CD14-positive monocyte (primary cell): ENCODE data around the gene ELFN1. TPM values are rescaled to one million over a fixed set of nuclear protein-coding genes. Genes with fewer than 3 reads are reported as not detected.

Experiments
- DNase-seq, 3 donors: peaks; one replicate each; pipeline ENCODE4 v3.0.0-alpha.2; 2011 to 2022
- H2AFZ ChIP-seq: 2 replicates; pipeline ENCODE4 v1.6.0; 2012; ENCODE audit warnings: mild to moderate bottlenecking, low read depth, low read length, inconsistent platforms; ENCODE audit not compliant: insufficient read depth, poor library complexity, severe bottlenecking
- H3K27ac ChIP-seq, 2 donors: 1 replicate in 1 of 2; 2 replicates in 1 of 2; pipeline ENCODE4 v1.5.1; 2012 to 2013; ENCODE audit warnings: low read length in 2 of 2, control low read depth in 1 of 2, inconsistent platforms in 1 of 2, low read depth in 1 of 2, mild to moderate bottlenecking in 1 of 2
- H3K27me3 ChIP-seq, 2 donors: one replicate each; pipeline versions ENCODE4 v1.6.0 to v1.6.1; 2011 to 2013; ENCODE audit warnings: low read length in 2 of 2; ENCODE audit not compliant: control insufficient read depth in 2 of 2, insufficient read depth in 2 of 2
- H3K36me3 ChIP-seq, 2 donors: replicated peaks in 1 of 2; 1 replicate in 1 of 2; 2 replicates in 1 of 2; pipeline versions ENCODE4 v1.5.1 to v1.6.1; 2012 to 2013; ENCODE audit warnings: low read length in 2 of 2, control low read depth in 1 of 2, inconsistent platforms in 1 of 2, mild to moderate bottlenecking in 1 of 2; ENCODE audit not compliant: insufficient read depth in 2 of 2, control insufficient read depth in 1 of 2
- H3K4me1 ChIP-seq, 2 donors: 1 replicate in 1 of 2; 2 replicates in 1 of 2; pipeline versions ENCODE4 v1.5.1 to v1.6.1; 2012 to 2013; ENCODE audit warnings: low read length in 2 of 2, control low read depth in 1 of 2, inconsistent platforms in 1 of 2, mild to moderate bottlenecking in 1 of 2, moderate library complexity in 1 of 2; ENCODE audit not compliant: insufficient read depth in 2 of 2, control insufficient read depth in 1 of 2
- H3K4me2 ChIP-seq: replicated peaks from 2 replicates; pipeline ENCODE3; 2012; ENCODE audit warnings: low read length, moderate library complexity, mild to moderate bottlenecking; ENCODE audit not compliant: poor library complexity, severe bottlenecking; ENCODE audit errors: extremely low read depth
- H3K4me3 ChIP-seq, 3 experiments: fragments of 200-600 bp in 1 of 3; sonication (generic) in 1 of 3; replicated peaks in 1 of 3; 1 replicate in 2 of 3; 2 replicates in 1 of 3; pipeline ENCODE4 v1.5.1; 2011 to 2013; ENCODE audit warnings: low read length in 3 of 3, mild to moderate bottlenecking in 3 of 3, control low read depth in 2 of 3, low read depth in 2 of 3, inconsistent platforms in 1 of 3, moderate library complexity in 1 of 3
- H3K79me2 ChIP-seq: 2 replicates; pipeline ENCODE4 v1.6.0; 2012; ENCODE audit warnings: mild to moderate bottlenecking, control low read depth, inconsistent platforms, low read length, moderate library complexity; ENCODE audit not compliant: insufficient read depth
- H3K9ac ChIP-seq: 2 replicates; pipeline ENCODE4 v1.6.0; 2017; ENCODE audit warnings: low read length, mild to moderate bottlenecking; ENCODE audit not compliant: insufficient read depth, poor library complexity, severe bottlenecking
- H3K9me3 ChIP-seq, 2 donors: replicated peaks in 1 of 2; 1 replicate in 1 of 2; 2 replicates in 1 of 2; pipeline versions ENCODE4 v1.5.1 to v1.6.1; 2012 to 2013; ENCODE audit warnings: low read length in 2 of 2, control low read depth in 1 of 2; ENCODE audit not compliant: control insufficient read depth in 1 of 2, insufficient read depth in 1 of 2
- H4K20me1 ChIP-seq: 2 replicates; pipeline ENCODE4 v1.6.0; 2012; ENCODE audit warnings: mild to moderate bottlenecking, low read length, control low read depth, moderate library complexity; ENCODE audit not compliant: insufficient read depth
- H3K27ac Mint-ChIP-seq, 7 donors: one replicate each; pipeline ENCODE4 v1.8.0; 2020; ENCODE audit warnings: mild to moderate bottlenecking in 7 of 7, mixed read lengths in 7 of 7, moderate library complexity in 6 of 7, inconsistent platforms in 2 of 7
- H3K27me3 Mint-ChIP-seq, 3 donors: one replicate each; pipeline ENCODE4 v1.8.0; 2021 to 2022; ENCODE audit warnings: low read depth in 3 of 3, mild to moderate bottlenecking in 3 of 3, mixed read lengths in 3 of 3, moderate library complexity in 3 of 3, inconsistent platforms in 1 of 3
- H3K36me3 Mint-ChIP-seq, 2 donors: one replicate each; pipeline ENCODE4 v1.8.0; 2020; ENCODE audit warnings: mixed read lengths in 2 of 2, inconsistent platforms in 1 of 2, mild to moderate bottlenecking in 1 of 2
- H3K4me1 Mint-ChIP-seq: one replicate; pipeline ENCODE4 v1.8.0; 2020; ENCODE audit warnings: mild to moderate bottlenecking, mixed read lengths
- H3K4me3 Mint-ChIP-seq, 2 donors: one replicate each; pipeline ENCODE4 v1.8.0; 2020; ENCODE audit warnings: mild to moderate bottlenecking in 2 of 2, mixed read lengths in 2 of 2, moderate library complexity in 1 of 2
- H3K9me3 Mint-ChIP-seq, 7 donors: one replicate each; pipeline ENCODE4 v1.8.0; 2020 to 2022; ENCODE audit warnings: mixed read lengths in 7 of 7, mild to moderate bottlenecking in 6 of 7, moderate library complexity in 6 of 7, inconsistent platforms in 2 of 7
- WGBS: methylation state at CpG from one replicate; pipeline ENCODE4 v1.1.5; 2013; ENCODE audit warnings: missing lambda C conversion rate; ENCODE audit not compliant: insufficient coverage; 5-methylcytosine and 5-hydroxymethylcytosine counted together
- intact Hi-C, 2 donors: fragments of 100-400 bp; cut with micrococcal nuclease; formaldehyde crosslinking; loops; one replicate each; pipeline versions ENCODE4 v1.15.0 to v1.15.1; 2023
- polyA plus RNA-seq, 3 donors: library from polyadenylated mRNA; depleted of rRNA in 1 of 3; unstranded in 2 of 3; stranded (reverse) in 1 of 3; fragments of 300-500 nt in 2 of 3; fragments of >200 nt in 1 of 3; fragmentation: Illumina TruSeq in 2 of 3; gene quantifications; 1 replicate in 2 of 3; 2 replicates in 1 of 3; pipeline ENCODE4 v1.2.3, GENCODE V29; 2012 to 2021
- TF ChIP-seq, protein P1 (sequence below): fragments of 200-600 bp; IDR thresholded peaks from one replicate; pipeline ENCODE4 v1.8.0; 2022; ENCODE audit warnings: antibody characterized with exemption, mild to moderate bottlenecking

ELFN1 gene
- polyA plus RNA-seq, 3 donors, result not detected

DNA sequence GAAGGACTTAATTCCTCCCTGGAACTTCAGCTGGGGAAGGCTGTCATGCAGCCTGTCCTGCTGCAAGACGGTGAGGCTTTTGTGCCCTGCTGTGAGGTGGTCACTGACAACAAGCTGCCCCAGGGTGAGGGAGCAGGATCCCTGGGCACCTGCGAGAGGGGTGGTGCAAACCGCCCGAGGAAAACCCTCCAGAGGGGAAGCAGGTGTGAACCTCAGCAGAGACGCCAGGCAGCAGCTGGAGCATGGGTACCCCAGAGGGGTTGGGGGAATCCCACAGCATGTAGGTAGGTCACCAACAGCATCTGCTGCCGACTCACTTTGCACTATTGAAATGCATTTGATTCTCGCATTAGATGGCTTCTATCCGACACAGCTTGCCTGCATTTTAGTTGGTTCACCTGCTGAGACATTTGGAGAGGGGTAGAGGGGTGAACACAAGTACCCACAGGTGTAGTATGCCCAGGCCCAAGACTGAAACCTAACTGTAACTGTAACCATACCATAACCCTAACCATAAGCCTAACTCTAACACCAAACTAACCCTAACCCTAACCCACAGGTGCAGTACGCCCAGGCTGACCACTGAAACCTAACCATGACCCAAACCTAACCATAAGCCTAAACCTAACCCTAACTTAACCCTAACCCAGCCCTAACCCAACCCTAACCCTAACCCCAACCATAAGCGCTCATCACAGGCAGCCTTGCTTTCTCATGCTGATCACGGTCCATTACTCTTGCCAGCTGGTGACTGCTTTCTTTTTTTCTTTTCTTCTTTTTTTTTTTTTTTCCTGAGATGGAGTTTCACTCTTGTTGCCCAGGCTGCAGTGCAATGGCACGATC lies 85.9 kb downstream of the ELFN1 start:
- no peak overlapping the region for H3K4me3 Mint-ChIP-seq
- intact Hi-C loops, result no loop called here
- H4K20me1 ChIP-seq, result no peaks in the 10 kb centered on the region
- peaks cover 8% of the 10 kb centered on the region for H3K4me1 Mint-ChIP-seq
- H3K79me2 ChIP-seq, result no peaks in the 10 kb centered on the region
- WGBS, result 96% methylated on average over 12 of the region's 12 CpGs
- no peaks in the 10 kb centered on the region for H3K36me3 Mint-ChIP-seq
- H3K4me1 ChIP-seq, result peaks cover 0 to 4% of the 10 kb centered on the region in 2 donors
- H3K27me3 Mint-ChIP-seq, result peaks cover 2 to 12% (median 8%) of the 10 kb centered on the region in 3 donors
- no peak overlapping the region for H3K4me2 ChIP-seq
- H3K27me3 ChIP-seq, result no peaks in the 10 kb centered on the region
- H3K27ac ChIP-seq, result no peak overlapping the region
- H2AFZ ChIP-seq, result no peak overlapping the region
- H3K27ac Mint-ChIP-seq, result no peak overlapping the region
- no peaks in the 10 kb centered on the region for H3K9me3 ChIP-seq
- H3K9ac ChIP-seq, result no peak overlapping the region
- peaks cover 0 to 5% (median 2%) of the 10 kb centered on the region in 7 donors for H3K9me3 Mint-ChIP-seq
- DNase-seq, result no peak
- H3K4me3 ChIP-seq, result no peak overlapping the region
- no peaks in the 10 kb centered on the region for H3K36me3 ChIP-seq
- TF ChIP-seq, protein P1, sequence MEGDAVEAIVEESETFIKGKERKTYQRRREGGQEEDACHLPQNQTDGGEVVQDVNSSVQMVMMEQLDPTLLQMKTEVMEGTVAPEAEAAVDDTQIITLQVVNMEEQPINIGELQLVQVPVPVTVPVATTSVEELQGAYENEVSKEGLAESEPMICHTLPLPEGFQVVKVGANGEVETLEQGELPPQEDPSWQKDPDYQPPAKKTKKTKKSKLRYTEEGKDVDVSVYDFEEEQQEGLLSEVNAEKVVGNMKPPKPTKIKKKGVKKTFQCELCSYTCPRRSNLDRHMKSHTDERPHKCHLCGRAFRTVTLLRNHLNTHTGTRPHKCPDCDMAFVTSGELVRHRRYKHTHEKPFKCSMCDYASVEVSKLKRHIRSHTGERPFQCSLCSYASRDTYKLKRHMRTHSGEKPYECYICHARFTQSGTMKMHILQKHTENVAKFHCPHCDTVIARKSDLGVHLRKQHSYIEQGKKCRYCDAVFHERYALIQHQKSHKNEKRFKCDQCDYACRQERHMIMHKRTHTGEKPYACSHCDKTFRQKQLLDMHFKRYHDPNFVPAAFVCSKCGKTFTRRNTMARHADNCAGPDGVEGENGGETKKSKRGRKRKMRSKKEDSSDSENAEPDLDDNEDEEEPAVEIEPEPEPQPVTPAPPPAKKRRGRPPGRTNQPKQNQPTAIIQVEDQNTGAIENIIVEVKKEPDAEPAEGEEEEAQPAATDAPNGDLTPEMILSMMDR, result no peak

DNA sequence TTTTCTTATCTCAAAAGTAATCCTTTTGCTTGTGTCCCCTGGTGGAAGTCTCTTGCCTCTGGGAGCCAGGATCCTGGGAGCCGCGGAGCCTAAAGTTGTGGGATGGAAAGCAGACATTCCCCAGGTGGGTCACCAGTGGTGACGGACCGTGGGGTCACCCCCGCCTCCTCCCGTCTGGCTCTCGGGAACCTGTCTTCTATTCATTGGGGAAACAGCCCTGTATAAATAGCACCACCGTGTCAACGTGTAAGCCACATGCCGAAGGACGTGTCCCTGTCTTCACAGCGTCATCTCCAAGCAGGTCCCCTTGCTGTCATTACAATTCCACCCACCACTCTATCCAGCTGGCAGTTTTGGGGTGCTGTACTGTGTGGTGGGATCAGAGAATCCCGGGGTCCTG lies 87.5 kb downstream of the ELFN1 start:
- Histone ChIP-seq H3K4me2 (no peak overlapping the region), H3K36me3 (no peaks in the 10 kb centered on the region), H3K79me2 (no peaks in the 10 kb centered on the region), H4K20me1 (no peaks in the 10 kb centered on the region), H3K4me3 (no peak overlapping the region), H3K9me3 (peaks cover 0 to 5% of the 10 kb centered on the region in 2 donors), H3K27me3 (no peaks in the 10 kb centered on the region), H3K4me1 (peaks cover 0 to 4% of the 10 kb centered on the region in 2 donors), H3K27ac (no peak overlapping the region), H3K9ac (no peak overlapping the region), H2AFZ (no peak overlapping the region)
- TF ChIP-seq, protein P1, result no peak
- H3K4me1 Mint-ChIP-seq, result peaks cover 8% of the 10 kb centered on the region
- peaks cover 2 to 10% (median 10%) of the 10 kb centered on the region in 3 donors for H3K27me3 Mint-ChIP-seq
- no peaks in the 10 kb centered on the region for H3K36me3 Mint-ChIP-seq
- no peak overlapping the region for H3K4me3 Mint-ChIP-seq
- no peak for DNase-seq
- H3K27ac Mint-ChIP-seq, result peak overlapping the region in 1 of 7 donors; percentile 42
- 87% methylated on average over 5 of the region's 13 CpGs for WGBS
- intact Hi-C loops, result no loop called here
- peaks cover 0 to 7% (median 3%) of the 10 kb centered on the region in 7 donors for H3K9me3 Mint-ChIP-seq
